ENCODE measurements around the gene C2CD5.

DNA sequence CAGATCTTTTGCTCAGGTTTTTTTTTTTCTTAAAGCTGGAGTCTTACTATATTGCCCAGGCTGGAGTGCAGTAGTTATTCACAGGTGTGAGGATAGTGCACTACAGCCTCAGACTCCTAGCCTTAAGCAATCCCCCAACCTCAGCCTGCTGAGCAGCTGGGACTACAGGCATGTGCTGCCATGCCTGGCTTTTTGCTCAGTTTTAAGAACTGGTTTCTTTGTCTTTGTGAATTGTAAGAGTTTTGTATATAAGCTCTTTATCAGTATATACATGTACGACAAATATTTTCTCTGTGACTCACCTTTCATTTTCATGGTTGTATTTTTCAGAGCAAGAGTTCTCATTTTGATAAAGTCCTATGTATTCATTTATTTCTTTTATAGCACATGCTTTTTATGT lies 33.3 kb upstream of the C2CD5 start:
- TF ChIP-seq, protein P1, sequence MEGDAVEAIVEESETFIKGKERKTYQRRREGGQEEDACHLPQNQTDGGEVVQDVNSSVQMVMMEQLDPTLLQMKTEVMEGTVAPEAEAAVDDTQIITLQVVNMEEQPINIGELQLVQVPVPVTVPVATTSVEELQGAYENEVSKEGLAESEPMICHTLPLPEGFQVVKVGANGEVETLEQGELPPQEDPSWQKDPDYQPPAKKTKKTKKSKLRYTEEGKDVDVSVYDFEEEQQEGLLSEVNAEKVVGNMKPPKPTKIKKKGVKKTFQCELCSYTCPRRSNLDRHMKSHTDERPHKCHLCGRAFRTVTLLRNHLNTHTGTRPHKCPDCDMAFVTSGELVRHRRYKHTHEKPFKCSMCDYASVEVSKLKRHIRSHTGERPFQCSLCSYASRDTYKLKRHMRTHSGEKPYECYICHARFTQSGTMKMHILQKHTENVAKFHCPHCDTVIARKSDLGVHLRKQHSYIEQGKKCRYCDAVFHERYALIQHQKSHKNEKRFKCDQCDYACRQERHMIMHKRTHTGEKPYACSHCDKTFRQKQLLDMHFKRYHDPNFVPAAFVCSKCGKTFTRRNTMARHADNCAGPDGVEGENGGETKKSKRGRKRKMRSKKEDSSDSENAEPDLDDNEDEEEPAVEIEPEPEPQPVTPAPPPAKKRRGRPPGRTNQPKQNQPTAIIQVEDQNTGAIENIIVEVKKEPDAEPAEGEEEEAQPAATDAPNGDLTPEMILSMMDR (IDR thresholded peaks at IDR 0.05), result no peak
- no peak for TF ChIP-seq POLR2A (IDR thresholded peaks at IDR 0.05)
